Measurements from ENCODE around the gene FYN. TPM values are rescaled to one million over a fixed set of nuclear protein-coding genes. Genes with fewer than 3 reads are reported as not detected.

The FYN gene
- total RNA-seq, 1 experiment from 2014 or later = 18.5 TPM

DNA sequence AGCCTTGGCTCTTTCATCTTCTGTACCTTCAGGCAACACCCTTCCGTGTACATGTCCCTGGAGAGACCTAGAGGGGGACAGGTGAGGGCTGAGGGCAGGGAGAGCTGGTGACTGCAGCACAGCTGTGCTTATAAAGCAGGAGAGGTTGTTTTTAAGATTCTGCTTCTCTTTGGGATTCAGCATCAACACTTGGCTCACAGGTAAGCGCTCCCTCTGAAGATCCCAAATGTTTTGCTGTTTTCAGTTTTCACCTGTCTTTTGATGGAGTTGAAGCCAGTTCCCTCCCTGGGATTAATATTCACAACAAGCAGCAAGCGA lies 248.2 kb downstream of the FYN start (continued):
- TF ChIP-seq, protein P1, sequence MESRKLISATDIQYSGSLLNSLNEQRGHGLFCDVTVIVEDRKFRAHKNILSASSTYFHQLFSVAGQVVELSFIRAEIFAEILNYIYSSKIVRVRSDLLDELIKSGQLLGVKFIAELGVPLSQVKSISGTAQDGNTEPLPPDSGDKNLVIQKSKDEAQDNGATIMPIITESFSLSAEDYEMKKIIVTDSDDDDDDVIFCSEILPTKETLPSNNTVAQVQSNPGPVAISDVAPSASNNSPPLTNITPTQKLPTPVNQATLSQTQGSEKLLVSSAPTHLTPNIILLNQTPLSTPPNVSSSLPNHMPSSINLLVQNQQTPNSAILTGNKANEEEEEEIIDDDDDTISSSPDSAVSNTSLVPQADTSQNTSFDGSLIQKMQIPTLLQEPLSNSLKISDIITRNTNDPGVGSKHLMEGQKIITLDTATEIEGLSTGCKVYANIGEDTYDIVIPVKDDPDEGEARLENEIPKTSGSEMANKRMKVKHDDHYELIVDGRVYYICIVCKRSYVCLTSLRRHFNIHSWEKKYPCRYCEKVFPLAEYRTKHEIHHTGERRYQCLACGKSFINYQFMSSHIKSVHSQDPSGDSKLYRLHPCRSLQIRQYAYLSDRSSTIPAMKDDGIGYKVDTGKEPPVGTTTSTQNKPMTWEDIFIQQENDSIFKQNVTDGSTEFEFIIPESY (IDR thresholded peaks at IDR 0.05; ENCODE audit: extremely low read depth, insufficient replicate concordance, low read length) = no peak
- TF ChIP-seq, protein P2, sequence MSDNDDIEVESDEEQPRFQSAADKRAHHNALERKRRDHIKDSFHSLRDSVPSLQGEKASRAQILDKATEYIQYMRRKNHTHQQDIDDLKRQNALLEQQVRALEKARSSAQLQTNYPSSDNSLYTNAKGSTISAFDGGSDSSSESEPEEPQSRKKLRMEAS (IDR thresholded peaks at IDR 0.05) = no peak
- TF ChIP-seq ELF1 (IDR thresholded peaks at IDR 0.05; ENCODE audit: borderline replicate concordance, low read depth) (no peak), YY1 (IDR thresholded peaks at IDR 0.05; ENCODE audit: extremely low read depth, insufficient replicate concordance, low read depth, low read length) (no peak), CEBPB (IDR thresholded peaks at IDR 0.05; ENCODE audit: low read depth) (no peak)

DNA sequence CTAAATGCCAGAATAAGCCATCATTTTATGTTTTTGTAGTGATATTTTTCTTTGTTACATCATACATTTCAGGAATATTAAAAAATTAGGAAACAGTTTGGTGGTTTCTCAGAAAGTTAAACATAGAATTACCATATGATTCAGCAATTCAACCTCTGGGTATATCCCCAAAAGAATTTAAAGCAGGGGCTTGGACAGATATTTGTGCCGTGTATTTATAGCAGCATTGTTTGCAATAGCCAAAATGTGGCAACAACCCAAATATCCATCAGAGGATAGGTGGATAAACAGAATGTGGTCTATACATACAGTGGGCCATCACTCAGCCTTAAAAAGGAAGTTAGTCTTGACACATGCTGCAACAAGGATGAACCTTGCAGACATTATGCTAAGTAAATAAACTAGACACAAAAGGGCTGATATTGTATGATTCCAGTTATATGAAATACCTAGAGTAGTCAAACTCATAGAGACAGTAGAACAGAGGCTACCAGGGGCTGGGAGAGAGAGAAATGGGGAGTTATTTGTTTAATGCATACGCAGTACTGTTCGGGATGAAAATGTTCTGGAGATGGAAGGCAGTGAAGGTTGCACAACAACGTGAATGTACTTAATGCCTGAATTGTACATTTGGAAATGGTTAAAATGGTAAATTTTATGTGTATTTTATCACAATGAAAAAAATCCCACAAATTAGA lies 248.7 kb downstream of the FYN start:
- no peaks in the 10 kb centered on the region for H3K36me3 ChIP-seq (ENCODE audit: control insufficient read depth in 1 of 2, insufficient read depth in 2 of 2, low read length in 2 of 2)
- H4K20me1 ChIP-seq (ENCODE audit: insufficient read depth) = no peaks in the 10 kb centered on the region
- no peaks in the 10 kb centered on the region for H3K9me2 ChIP-seq (ENCODE audit: insufficient read depth)
- no peaks in the 10 kb centered on the region for H3K27me3 ChIP-seq (ENCODE audit: insufficient read depth, low read length)
- H3K9me3 ChIP-seq (ENCODE audit: control insufficient read depth in 1 of 2, insufficient read depth in 1 of 2, low read depth in 1 of 2, low read length in 2 of 2) = no peaks in the 10 kb centered on the region
- H3K9ac ChIP-seq (ENCODE audit: low read length) = no peak overlapping the region
- no peak overlapping the region for H3K4me3 ChIP-seq (replicated peaks in 1 of 2; ENCODE audit: low read depth in 1 of 2, low read length in 2 of 2)
- no TSS peak for BruUV-seq (replicated peaks)
- ChIA-PET RAD21 (ENCODE audit: low non-redundant PET in 1 of 2, low total read pairs in 2 of 2, uncharacterized antibody in 2 of 2, unreplicated experiment in 2 of 2) (no interaction called here), POLR2A (no interaction called here), CTCF (no interaction called here)
- no peak overlapping the region for H3K4me2 ChIP-seq (ENCODE audit: low read length)
- intact Hi-C loops (cut with micrococcal nuclease) = no loop called here
- no peak overlapping the region for H3K27ac ChIP-seq (ENCODE audit: low read depth, low read length)
- ATAC-seq = no peak
- peaks cover 0 to 5% of the 10 kb centered on the region in 2 experiments; a peak in 1 of 4 replicates for H3K4me1 ChIP-seq (ENCODE audit: control insufficient read depth in 1 of 2, insufficient read depth in 2 of 2, low read length in 2 of 2)
- no peaks in the 10 kb centered on the region for H3K79me2 ChIP-seq (ENCODE audit: insufficient read depth, low read length)
- DNase-seq (ENCODE audit: low read depth, low spot score) = no peak
- H2AFZ ChIP-seq (ENCODE audit: low read depth, low read length, poor library complexity, severe bottlenecking) = no peak overlapping the region
- no peak for TF ChIP-seq JUND (IDR thresholded peaks at IDR 0.05)
- TF ChIP-seq CEBPB (IDR thresholded peaks at IDR 0.05; ENCODE audit: low read depth) = no peak
- no peak for TF ChIP-seq POLR2AphosphoS5 (IDR thresholded peaks at IDR 0.05; ENCODE audit: low read depth, low read length)
- TF ChIP-seq RAD21 (IDR thresholded peaks at IDR 0.05; ENCODE audit: low read depth) = no peak
- no peak for TF ChIP-seq ELF1 (IDR thresholded peaks at IDR 0.05; ENCODE audit: borderline replicate concordance, low read depth)
- no peak for TF ChIP-seq SP1 (IDR thresholded peaks at IDR 0.05; ENCODE audit: low read depth)
- no peak for TF ChIP-seq SRF (IDR thresholded peaks at IDR 0.05; ENCODE audit: low read depth)
- TF ChIP-seq, protein P2 (IDR thresholded peaks at IDR 0.05) = no peak
- TF ChIP-seq POLR2A (IDR thresholded peaks at IDR 0.05; ENCODE audit: borderline replicate concordance, extremely low read depth, insufficient read depth, insufficient read length) = no peak
- no peak for TF ChIP-seq ZNF274 (IDR thresholded peaks at IDR 0.05; ENCODE audit: low read depth, low read length)
- TF ChIP-seq, protein P3, sequence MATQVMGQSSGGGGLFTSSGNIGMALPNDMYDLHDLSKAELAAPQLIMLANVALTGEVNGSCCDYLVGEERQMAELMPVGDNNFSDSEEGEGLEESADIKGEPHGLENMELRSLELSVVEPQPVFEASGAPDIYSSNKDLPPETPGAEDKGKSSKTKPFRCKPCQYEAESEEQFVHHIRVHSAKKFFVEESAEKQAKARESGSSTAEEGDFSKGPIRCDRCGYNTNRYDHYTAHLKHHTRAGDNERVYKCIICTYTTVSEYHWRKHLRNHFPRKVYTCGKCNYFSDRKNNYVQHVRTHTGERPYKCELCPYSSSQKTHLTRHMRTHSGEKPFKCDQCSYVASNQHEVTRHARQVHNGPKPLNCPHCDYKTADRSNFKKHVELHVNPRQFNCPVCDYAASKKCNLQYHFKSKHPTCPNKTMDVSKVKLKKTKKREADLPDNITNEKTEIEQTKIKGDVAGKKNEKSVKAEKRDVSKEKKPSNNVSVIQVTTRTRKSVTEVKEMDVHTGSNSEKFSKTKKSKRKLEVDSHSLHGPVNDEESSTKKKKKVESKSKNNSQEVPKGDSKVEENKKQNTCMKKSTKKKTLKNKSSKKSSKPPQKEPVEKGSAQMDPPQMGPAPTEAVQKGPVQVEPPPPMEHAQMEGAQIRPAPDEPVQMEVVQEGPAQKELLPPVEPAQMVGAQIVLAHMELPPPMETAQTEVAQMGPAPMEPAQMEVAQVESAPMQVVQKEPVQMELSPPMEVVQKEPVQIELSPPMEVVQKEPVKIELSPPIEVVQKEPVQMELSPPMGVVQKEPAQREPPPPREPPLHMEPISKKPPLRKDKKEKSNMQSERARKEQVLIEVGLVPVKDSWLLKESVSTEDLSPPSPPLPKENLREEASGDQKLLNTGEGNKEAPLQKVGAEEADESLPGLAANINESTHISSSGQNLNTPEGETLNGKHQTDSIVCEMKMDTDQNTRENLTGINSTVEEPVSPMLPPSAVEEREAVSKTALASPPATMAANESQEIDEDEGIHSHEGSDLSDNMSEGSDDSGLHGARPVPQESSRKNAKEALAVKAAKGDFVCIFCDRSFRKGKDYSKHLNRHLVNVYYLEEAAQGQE (IDR thresholded peaks at IDR 0.05; ENCODE audit: low read depth) = no peak
- TF ChIP-seq FOSL1 (IDR thresholded peaks at IDR 0.05; ENCODE audit: low read depth) = no peak
- TF ChIP-seq ZFX (IDR thresholded peaks at IDR 0.05) = no peak
- no peak for TF ChIP-seq TCF7L2 (IDR thresholded peaks at IDR 0.05; ENCODE audit: borderline replicate concordance, extremely low read depth, insufficient read depth, insufficient read length)
- TF ChIP-seq EZH2phosphoT487 (IDR thresholded peaks at IDR 0.05; ENCODE audit: borderline replicate concordance) = no peak
- no peak for TF ChIP-seq EGR1 (IDR thresholded peaks at IDR 0.05; ENCODE audit: low read depth)
- TF ChIP-seq SIN3A (IDR thresholded peaks at IDR 0.05; ENCODE audit: low read depth) = no peak
